ENCODE data around the gene FYTTD1.
"Not testable (repeated sequence)": the region's sequence is repeated elsewhere in the genome, so short reads cannot be mapped to it uniquely, and the experiment has no call there.

Gene FYTTD1

GRCh38 chr3:197749601-197750395 lies at the start of gene FYTTD1:
Gene FYTTD1, plus strand, starts transcription at chr3:197749883. Its CDS starts 89 bp downstream, at chr3:197749972.
- DNase-seq, result peak; percentile 93

- no peak for DNase-seq
These were observed 49.6 kb upstream of the FYTTD1 start for GRCh38 chr3:197700095-197700494.

- DNase-seq, result no peak
These were observed 47.8 kb upstream of the FYTTD1 start for GRCh38 chr3:197701841-197702240.

GRCh38 chr3:197706658-197707057 lies 43.0 kb upstream of the FYTTD1 start:
- DNase-seq, result no peak

DNA sequence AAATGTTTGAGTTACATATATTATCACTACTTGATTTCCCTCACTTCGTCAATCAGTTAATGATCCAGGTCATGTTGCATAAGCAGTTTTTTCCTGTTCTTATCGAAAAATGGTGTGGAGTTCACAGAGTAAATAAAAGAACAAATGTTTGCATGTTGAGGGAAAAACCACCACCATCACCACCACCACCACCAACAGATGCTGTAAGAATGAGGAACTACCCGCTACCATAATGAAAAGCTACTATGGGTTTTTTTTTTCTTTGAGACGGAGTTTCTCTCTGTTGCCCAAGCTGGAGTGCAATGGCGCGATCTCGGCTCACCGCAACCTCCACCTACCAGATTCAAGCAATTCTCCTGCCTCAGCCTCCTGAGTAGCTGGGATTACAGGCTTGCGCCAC lies 40.5 kb upstream of the FYTTD1 start:
- no peak for DNase-seq

GRCh38 chr3:197710965-197711364 lies 38.7 kb upstream of the FYTTD1 start:
- not testable (repeated sequence) for DNase-seq

DNA sequence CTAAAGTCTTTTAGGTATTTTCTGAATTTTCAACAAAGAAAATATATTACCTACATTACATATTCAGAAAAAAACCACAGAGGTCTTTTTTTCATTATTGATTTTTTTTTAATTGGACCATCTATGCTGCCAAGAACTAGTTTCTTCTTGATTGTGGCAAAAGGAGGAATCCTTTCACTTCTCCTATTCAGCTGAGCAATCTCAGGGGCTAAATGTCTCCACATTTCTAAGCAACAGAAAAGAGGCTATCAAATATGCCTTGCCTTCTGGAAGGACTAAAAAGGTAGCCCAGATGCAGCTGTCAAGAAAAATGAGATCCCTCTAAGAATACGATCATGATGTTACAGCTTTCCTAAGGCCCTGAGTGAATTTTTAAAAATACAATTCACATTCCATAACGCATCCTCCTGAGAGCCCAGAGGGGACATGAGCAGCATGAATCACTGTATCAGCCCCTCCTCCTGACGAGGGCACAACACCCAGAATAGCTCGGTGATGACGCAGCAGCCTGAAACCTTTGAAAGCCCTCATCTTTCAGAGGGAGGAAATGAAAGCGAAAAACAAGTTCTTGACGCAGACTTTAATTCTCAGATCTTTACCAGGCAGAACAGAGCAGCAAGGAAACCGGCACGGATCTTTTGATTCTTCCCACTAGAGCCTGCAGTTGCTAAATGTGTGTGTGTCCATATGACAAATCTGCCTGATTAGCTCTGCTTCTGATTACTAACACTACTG lies 37.5 kb upstream of the FYTTD1 start:
- no peak for DNase-seq

DNA sequence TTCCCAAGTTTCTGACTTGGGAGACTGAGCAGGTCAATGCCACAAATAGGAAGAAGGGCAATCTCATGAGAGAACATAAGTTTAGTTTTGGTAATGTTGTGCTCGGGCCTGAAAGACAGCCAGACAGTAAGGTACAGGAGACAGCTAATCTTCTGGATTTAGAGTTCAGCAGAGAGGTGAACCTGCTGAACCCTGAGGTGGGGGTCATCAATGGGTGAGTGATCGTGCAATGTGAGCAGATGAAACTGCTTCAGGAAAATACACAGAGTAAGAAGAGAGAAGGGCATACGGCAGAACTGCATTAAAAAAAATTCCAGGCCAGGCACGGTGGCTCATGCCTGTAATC lies 36.2 kb upstream of the FYTTD1 start:
- DNase-seq, result no peak

GRCh38 chr3:197714251-197714650 lies 35.4 kb upstream of the FYTTD1 start:
- DNase-seq, result no peak

GRCh38 chr3:197718891-197719290 lies 30.8 kb upstream of the FYTTD1 start:
- no peak for DNase-seq

DNA sequence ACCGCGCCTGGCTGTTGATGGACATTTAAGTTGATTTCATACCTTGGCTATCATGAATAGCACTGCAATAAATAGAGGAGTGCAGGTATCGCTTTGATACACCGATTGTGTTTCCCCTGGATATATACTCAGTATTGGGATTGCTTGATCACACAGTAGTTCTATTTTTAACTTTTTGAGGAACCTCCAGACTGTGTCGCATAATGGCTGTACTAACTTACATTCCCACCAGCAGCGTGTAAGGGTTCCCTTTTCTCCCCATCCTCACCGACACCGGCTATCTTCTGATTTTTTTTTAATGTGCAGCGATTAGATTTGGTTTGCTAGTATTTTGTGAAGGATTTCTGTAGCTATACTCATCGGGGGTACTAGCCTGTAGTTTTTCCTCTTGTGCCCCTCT lies 29.0 kb upstream of the FYTTD1 start:
- no peak for DNase-seq

- no peak for DNase-seq
These were observed 26.9 kb upstream of the FYTTD1 start for GRCh38 chr3:197722734-197723133.

GRCh38 chr3:197727878-197728277 lies 21.8 kb upstream of the FYTTD1 start:
- not testable (repeated sequence) for DNase-seq

- DNase-seq, result no peak
These were observed 21.2 kb upstream of the FYTTD1 start for GRCh38 chr3:197728487-197728886.

DNA sequence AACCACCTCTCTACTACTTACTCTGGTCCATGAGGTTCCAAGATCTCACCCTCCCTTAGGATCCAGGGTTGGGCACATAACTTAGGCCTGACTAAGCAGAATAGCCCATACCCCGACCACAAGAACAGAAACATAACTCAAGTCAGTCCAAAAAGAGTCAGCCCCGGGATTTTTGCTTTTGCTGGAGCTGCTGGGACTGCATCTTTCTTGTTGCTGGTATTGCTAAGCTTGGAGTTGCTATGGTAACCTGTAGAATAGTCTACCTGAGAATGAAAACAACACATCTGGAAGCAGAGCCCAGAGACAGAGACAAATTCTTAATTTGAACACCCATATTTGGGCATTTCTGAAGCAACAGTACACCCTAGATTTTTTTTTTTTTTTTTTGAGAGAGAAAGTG lies 19.5 kb upstream of the FYTTD1 start:
- no peak for DNase-seq

DNA sequence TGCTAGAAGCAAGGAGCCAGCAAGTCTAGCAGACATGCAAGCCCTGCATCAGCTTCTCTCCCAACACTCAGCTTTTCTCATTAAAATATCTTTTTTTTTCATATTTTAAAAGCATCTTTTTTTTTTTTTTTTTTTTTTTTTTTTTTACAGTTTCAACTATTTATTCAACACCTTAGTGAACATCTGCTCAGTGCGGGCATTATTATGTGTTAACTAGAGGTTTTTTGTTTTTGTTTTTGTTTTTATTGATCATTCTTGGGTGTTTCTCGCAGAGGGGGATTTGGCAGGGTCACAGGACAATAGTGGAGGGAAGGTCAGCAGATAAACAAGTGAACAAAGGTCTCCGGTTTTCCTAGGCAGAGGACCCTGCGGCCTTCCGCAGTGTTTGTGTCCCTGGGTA lies 18.9 kb upstream of the FYTTD1 start:
- DNase-seq, result not testable (repeated sequence)

DNA sequence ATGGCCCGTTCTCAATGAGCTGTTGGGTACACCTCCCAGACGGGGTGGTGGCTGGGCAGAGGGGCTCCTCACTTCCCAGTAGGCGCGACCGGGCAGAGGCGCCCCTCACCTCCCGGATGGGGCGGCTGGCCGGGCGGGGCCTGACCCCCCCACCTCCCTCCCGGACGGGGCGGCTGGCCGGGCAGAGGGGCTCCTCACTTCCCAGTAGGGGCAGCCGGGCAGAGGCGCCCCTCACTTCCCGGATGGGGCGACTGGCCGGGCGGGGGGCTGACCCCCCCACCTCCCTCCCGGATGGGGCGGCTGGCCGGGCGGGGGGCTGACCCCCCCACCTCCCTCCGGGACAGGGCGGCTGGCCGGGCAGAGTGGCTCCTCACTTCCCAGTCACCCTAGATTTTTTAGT lies 18.2 kb upstream of the FYTTD1 start:
- DNase-seq, result not testable (repeated sequence)

DNA sequence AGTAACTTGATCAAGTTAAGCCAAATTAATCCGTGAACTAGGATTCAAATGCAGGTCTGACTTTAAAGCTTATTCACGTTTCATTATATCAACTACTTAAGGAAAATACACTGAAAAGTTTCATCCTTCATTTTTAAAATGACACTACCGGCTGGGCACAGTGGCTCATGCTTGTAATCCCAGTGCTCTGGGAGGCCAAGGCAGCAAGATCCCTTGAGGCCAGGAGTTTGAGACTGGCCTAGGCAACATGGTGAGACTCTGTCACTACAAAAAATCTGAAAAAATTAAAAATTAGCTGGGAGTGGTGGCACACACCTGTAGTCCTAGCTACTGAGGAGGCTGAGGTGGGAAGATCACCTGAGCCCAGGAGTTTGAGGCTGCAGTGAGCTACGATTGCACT lies 16.6 kb upstream of the FYTTD1 start:
- no peak for DNase-seq

DNA sequence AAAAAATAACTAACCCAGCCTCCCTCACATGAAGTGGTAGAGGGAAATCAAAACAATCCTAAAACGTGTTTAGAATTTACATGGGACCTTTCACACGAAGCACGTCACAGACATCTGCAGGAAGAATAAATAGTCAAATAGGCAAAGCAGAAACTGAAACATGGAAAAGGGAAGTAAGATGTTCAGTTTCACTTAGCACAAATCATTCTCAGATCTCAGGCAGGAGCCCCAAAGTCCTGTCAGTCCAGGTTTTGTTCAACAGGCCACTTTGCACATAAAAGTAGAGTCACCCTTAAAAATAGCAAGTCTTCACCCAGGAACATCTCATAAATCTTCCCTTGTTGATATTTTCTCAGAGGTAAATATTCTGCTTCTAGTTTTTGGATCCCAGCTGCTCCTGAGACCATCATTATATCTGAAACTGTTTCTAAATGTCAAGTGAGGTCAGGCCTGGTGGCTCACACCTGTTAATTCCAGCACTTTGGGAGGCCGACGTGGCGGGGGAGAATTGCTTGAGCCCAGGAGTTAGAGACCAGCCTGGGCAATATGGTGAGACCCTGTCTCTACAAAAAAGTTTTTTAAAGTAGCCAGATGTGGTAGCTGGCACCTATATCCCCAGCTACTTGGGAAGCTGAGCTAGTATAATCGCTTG lies 14.9 kb upstream of the FYTTD1 start:
- DNase-seq, result no peak

- peak; percentile 73 for DNase-seq
These were observed 13.6 kb upstream of the FYTTD1 start for GRCh38 chr3:197736010-197736490.

DNA sequence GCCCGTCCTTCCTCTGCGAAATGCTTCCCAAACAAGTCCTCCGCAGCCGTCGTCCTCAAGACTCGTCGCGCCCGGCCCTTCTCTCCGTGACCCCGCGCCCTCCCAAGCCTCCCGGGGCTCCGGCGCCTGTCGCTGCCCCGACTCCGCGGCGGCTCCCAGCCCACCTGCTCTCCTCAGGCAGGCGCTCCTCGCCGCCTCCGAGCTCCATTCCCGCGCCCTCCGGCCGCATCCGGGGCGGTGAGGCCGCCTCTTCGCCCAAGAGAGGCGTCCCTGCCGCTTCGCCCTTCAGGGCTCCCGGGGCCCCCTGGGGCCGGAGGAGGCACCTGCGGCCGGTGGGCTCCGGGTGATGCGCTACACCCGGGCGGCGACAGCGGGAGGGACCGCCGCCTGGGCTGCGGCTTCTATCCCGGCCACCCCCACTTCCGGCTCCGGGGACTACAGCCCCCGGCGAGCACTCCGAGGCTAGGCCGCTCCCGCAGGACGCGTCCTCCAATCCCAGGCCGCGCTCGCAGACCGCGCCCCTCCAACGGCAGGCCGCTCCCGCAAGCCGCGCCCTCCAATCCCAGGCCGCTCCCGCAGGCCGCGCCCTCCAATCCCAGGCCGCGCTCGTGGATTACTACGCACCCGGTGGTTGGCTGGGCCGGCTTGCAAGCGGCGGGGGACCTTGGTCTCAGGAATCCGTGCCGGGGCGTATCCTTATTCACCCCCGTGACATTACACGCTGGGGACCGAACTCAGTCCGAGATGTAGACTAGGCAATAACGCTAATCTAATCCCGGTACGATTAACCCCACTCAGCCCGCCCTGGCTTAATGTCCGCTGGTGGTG lies 13.0 kb upstream of the FYTTD1 start, which contains the start of gene RUBCN:
RUBCN (minus strand) TSS at position 414 of the 828 bp plus-strand sequence; CDS start at position 229, 185 bp downstream.
- DNase-seq, result peak; percentile 99

DNA sequence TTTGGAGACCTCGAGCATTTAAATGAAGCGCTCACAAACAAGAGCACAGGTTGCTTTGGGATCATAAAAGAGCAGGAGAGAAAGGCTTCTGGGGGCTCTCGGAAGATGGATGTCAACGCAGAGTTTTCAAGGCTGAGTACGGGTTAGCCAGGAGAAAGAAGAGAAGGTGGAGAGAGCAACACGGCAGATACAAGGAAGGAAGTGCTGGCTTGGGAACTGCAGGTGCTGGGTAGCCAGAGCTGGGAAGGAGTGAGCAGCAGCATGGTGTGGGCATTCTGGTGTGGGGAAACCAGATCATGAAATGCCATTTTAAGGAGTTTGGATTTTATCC lies 12.4 kb upstream of the FYTTD1 start:
- no peak for DNase-seq
